ENCODE results near the gene CLEC4E.
"Not testable (repeated sequence)": the region's sequence is repeated elsewhere in the genome, so short reads cannot be mapped to it uniquely, and the experiment has no call there.

CLEC4E gene

GRCh38 chr12:8540831-8541230 lies at the start of gene CLEC4E:
Gene CLEC4E, minus strand, starts transcription at chr12:8540905. Its CDS starts 108 bp downstream, at chr12:8540797.
- DNase-seq: peak; percentile 98

- no peak for DNase-seq
Observed at GRCh38 chr12:8589679-8590078, 49.0 kb upstream of the CLEC4E start.

- DNase-seq: not testable (repeated sequence)
Observed at GRCh38 chr12:8584478-8584877, 43.8 kb upstream of the CLEC4E start.

- DNase-seq: peak; percentile 89
Observed at GRCh38 chr12:8584004-8584403, 43.3 kb upstream of the CLEC4E start.

GRCh38 chr12:8581098-8581784 lies 40.5 kb upstream of the CLEC4E start:
- DNase-seq: no peak

- DNase-seq: no peak
Observed at GRCh38 chr12:8577879-8578278, 37.2 kb upstream of the CLEC4E start.

- DNase-seq: peak; percentile 83
Observed at GRCh38 chr12:8572507-8572906, 31.8 kb upstream of the CLEC4E start.

GRCh38 chr12:8566525-8566924 lies 25.8 kb upstream of the CLEC4E start:
- peak; percentile 49 for DNase-seq

- peak; percentile 86 for DNase-seq
Observed at GRCh38 chr12:8566052-8566451, 25.3 kb upstream of the CLEC4E start.

GRCh38 chr12:8564656-8565055 lies 24.0 kb upstream of the CLEC4E start:
- DNase-seq: no peak

- DNase-seq: no peak
Observed at GRCh38 chr12:8563356-8563755, 22.7 kb upstream of the CLEC4E start.

GRCh38 chr12:8562310-8562709 lies 21.6 kb upstream of the CLEC4E start:
- no peak for DNase-seq

- no peak for DNase-seq
Observed at GRCh38 chr12:8561011-8561410, 20.3 kb upstream of the CLEC4E start.

GRCh38 chr12:8559676-8560075 lies 19.0 kb upstream of the CLEC4E start:
- DNase-seq: no peak

- peak; percentile 66 for DNase-seq
Observed at GRCh38 chr12:8556531-8557097, 15.9 kb upstream of the CLEC4E start.

GRCh38 chr12:8554451-8555195 lies 13.9 kb upstream of the CLEC4E start:
- DNase-seq: peak; percentile 45

GRCh38 chr12:8553088-8553627 lies 12.5 kb upstream of the CLEC4E start:
- DNase-seq: no peak

- no peak for DNase-seq
Observed at GRCh38 chr12:8549381-8549780, 8.7 kb upstream of the CLEC4E start.

- DNase-seq: no peak
Observed at GRCh38 chr12:8548192-8548591, 7.5 kb upstream of the CLEC4E start.

GRCh38 chr12:8547645-8548044 lies 6.9 kb upstream of the CLEC4E start:
- DNase-seq: no peak

GRCh38 chr12:8546591-8546990 lies 5.9 kb upstream of the CLEC4E start:
- peak; percentile 45 for DNase-seq

- peak; percentile 80 for DNase-seq
Observed at GRCh38 chr12:8544295-8544694, 3.6 kb upstream of the CLEC4E start.

GRCh38 chr12:8541562-8541961 lies 857 bp upstream of the CLEC4E start:
- peak; percentile 53 for DNase-seq

GRCh38 chr12:8537820-8538219 lies 2.9 kb downstream of the CLEC4E start:
- not testable (repeated sequence) for DNase-seq
